T-helper 9 cell (primary cell): ENCODE measurements around the gene GNA12.
A peak's percentile ranks its signal among the peaks of the same experiment; 100 is the strongest.

Experiments used
- DNase-seq: peaks from one replicate; pipeline ENCODE4 v3.0.0-alpha.2; 2020
- total RNA-seq, 2 donors: gene quantifications; one replicate each; lab custom pipeline; 2026; lab: John Stamatoyannopoulos, UW

Gene GNA12, protein sequence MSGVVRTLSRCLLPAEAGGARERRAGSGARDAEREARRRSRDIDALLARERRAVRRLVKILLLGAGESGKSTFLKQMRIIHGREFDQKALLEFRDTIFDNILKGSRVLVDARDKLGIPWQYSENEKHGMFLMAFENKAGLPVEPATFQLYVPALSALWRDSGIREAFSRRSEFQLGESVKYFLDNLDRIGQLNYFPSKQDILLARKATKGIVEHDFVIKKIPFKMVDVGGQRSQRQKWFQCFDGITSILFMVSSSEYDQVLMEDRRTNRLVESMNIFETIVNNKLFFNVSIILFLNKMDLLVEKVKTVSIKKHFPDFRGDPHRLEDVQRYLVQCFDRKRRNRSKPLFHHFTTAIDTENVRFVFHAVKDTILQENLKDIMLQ
- 17.1 to 38.4 reads per million in 2 donors for total RNA-seq

DNA sequence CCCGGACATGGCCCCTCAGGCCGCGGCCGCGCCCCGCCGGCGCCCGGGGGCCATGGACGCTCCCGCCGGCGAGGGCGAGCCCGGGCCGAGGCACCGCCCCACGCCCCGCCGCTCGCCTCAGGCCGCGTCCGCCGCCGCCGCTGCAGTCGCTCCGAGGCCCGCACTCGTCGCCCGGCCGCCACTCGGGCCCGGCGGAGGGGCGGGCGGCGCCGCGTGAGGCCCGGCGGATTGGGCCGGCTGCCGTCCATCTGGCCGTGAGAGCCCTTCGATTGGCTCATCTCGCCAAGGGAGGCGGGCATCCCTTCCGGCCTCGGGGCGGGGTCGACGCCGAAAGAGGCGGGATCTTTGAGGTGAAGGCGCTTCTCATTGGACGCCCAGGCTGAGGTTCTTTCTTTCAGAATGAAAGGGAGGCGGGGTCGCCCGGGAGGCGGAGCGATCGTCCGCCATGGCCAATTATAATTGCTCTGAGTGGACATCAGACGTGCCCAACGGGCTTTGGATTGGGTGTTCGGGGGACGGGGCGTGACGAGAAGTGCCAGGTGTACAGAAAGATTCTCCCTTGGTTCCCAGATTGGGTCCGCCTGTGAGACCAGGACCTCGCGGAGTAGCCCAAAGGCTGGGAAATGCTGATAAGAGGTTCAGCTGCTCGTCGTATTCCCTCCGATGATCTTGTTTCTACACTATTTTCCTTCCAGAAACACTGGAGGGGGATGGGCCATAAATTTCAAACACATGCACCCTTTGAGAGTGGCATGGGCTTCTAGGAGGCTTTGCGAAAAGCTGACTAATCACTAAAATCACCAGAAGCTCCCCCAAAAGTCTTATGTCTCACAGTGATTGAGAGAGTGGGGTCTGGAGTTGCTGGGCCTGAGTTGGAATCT, at the start of gene GNA12:
Gene GNA12 (minus strand): TSS at position 156 of the 881 bp plus-strand sequence. CDS start 147 bp downstream, at position 9.
- DNase-seq: peak; percentile 93

DNA sequence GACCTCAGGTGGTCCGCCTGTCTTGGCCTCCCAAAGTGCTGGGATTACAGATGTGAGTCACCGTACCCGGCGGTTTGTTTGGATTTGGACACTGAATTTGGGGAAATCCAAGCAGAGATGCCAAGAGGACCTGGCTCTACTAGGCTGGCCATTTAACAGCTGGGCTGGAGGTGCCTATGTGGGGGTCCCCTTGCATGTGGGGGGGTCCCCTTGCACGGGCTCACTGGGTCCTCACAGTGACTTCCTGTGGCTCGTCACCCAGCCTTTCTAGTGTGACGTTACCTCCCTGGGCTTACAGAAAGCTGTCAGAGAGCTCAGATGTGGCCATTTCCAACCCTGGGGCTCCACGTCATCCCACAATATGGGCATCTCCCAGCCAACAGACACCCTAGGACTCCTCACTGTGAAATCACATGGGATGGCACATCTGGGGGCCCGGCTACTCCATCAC, 49.3 kb upstream of the GNA12 start:
- DNase-seq: no peak

GRCh38 chr7:2892549-2892948, 48.4 kb upstream of the GNA12 start:
- no peak for DNase-seq

DNA sequence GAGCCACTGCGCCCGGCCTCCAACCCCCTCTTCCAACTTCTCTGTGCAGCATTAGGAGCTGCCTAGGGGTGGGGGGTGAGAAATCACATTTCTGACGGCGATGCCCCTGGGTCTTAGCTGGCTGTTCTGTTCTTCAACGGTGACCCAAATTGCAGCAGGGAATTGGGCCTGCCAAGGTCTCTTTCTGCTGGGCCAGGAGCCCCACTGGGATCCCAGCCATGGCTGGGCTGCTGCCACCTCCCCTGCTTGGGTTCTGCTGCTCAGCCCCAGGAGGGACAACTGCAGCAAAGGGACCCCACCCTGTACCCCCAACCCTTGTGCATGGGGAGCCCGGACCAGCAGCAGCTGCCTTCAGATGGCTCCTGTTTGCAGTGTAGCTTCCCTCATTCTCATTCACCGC, 43.7 kb upstream of the GNA12 start:
- no peak for DNase-seq

- peak; percentile 37 for DNase-seq
Measured at GRCh38 chr7:2886900-2887299, 42.8 kb upstream of the GNA12 start.

DNA sequence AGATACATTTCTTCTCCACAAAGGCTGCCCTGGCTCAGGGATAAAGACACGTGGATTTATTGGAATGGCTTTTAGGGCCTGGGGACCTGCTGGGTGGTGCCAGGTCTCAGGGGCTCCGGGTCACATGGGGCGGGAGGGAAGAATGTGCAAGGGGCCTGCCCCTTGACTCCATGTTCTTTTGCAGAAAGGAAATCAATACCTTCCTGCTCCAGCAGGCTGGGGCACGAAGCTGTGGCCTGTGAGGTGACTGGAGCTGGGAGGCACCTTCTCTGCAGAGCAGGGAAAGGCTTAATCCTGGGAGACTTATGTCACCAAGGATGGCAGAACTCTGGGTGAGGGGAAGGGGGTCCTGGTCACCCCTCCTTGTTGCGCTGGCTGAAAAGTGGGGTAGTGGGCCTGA, 42.3 kb upstream of the GNA12 start:
- DNase-seq: no peak

DNA sequence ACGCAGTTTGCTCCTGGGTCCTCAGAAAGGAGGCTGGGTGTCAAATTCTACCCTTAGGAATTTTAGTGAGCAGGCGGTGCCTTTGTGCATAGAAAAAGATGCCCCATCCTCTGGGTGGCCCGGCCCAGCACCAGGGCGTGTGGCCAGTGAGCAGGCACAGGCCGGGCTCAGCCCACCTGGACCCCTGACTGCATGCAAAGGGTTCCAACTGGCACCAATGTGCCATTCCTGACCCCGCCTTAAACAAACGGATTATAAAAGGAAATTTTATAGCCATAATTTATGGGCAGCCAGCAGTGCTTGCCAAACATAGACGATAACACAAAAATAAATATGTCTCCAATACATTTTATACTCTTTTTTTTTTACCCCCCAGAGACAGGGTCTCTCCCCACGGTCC, 40.1 kb upstream of the GNA12 start:
- no peak for DNase-seq

DNA sequence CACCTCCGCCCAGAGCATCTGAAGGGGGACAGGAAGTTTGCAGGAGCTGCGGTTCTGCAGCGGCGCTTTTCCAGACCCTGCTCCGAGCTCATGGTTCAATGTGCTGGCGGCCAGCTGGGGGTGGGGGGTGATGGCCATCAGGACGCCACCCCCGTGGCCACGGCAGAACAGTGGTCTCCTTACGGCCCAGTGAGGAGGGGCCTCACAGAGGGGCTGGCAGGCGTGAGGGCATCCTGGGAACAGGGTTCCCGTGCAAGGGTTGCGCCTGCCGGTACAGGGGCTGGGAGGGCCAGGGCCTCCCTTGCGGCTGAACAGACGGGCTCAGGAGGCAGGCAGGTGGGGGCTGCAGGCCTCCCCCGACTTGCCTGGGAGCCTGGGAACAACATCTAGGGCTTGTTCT, 39.0 kb upstream of the GNA12 start:
- DNase-seq: no peak

- no peak for DNase-seq
Measured at GRCh38 chr7:2882111-2882510, 38.0 kb upstream of the GNA12 start.

DNA sequence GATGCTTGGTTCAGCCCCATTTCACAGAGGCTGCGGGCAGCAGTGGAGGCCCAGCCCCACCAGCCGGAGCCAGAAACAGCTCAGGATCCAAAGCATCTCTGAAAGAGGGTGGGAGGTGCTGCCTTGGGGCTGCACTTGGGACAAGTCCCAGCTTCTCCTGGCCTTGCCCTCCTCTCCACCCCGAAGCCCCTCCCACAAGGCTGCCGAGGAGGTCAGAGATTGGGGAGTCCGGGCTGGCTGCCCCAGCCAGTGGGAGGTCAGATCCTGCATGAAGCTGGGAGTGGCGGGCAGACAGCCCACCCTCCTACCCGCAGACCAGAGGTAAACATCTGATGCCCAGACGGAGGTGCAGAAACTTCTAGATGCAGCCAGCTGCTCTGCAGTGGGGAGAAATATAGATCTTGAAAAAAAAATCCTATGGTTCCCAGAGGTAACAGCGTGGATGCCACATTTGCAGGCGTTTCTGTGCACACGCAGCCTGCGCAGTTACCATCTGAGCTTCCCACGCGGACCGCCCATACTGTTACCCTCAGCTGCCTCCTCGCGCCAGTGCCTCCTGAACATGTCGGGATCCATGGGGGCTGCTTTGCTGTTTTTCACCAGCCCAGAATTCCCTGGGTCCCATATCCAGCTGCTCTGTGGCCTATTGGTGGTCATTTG, 36.9 kb upstream of the GNA12 start:
- DNase-seq: no peak

DNA sequence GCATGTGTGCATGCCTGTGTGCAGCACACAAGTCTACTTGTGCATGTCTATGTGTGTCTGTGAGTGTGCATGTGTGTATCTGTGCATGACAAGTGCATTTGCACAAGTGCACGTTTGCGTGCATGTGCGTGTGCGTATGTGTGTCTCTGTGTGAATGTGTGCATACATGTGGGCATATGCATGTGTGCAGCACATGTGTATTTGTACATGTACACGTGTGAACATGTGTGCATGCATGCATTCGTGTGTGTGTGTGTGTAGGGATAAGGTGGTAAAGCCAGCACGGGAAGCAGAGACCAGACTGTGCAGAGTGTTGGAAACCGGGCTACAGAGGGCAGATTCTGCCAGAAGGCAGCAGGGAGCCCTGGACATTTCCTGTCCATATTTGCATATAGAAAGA, 35.9 kb upstream of the GNA12 start:
- no peak for DNase-seq

DNA sequence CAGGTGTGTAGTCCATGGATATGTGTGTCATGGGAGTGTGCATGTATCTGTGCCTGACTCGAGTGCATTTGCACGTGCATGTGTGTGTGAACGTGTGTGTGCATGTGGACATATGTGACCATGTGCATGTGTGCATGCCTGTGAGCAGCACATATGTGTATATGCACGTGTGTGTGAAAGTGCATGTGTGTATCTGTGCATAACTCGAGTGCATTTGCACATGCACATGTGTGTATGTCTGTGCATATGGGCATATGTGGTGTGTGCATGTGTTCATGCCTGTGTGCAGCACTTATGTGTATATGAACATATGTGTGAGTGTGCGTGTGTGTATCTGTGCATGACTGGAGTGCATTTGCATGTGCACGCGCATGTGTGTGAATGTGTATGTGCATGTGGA, 35.2 kb upstream of the GNA12 start:
- no peak for DNase-seq

- no peak for DNase-seq
Measured at GRCh38 chr7:2878306-2878705, 34.2 kb upstream of the GNA12 start.

DNA sequence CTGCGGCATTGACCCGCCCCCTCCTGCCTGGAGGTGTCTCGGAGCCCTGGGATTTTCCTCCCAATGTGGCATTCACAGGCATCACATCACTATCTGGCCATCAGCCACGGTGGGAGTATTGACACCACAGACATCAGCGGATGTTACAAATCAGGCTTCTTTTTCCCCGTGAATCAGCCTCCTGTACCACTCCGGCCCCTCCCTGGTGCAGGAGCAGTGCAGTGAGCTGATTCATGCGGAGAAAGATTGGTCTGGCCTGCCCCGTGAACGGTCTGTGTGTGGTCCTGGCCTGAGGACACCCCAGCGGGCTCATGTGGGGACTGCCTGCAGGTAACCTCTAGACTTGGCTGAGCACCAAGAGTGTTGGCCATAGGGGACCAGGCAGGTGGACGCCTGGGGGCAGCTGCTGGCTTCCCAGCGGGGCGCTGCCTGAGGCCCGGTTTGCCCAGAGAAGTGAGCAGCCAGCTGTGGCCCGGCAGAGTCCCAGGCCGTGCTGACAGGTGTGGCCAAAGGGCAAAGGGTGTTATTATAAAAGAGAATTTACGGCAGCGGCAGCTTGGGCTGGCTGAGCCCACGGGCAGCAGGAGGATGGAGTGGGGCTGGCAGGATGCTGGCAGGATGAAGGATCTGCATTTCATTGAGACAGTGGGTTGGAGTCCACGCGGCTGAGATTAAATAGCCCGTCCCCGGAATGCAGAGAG, 32.1 kb upstream of the GNA12 start:
- DNase-seq: no peak

GRCh38 chr7:2873686-2874551, 29.8 kb upstream of the GNA12 start:
- no peak for DNase-seq

DNA sequence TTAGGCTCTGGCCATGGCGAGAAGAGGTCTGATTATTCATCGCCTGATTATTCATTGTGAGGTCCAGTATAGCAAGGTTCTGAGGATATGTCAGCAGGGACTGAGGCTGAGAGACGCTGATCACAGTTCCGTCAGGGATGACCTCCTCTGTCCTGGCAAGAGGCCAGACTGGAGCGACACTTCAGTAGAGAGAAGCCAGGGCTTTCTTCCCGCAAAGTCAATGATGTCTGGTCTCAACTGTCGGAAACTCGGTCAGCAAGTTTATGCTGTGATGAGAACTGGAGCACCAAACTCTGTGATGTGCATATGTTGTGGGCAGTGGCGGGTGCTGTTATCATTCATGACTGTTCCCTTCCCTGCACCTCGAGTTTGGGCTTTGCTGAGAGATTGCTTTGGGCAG, 29.0 kb upstream of the GNA12 start:
- no peak for DNase-seq

DNA sequence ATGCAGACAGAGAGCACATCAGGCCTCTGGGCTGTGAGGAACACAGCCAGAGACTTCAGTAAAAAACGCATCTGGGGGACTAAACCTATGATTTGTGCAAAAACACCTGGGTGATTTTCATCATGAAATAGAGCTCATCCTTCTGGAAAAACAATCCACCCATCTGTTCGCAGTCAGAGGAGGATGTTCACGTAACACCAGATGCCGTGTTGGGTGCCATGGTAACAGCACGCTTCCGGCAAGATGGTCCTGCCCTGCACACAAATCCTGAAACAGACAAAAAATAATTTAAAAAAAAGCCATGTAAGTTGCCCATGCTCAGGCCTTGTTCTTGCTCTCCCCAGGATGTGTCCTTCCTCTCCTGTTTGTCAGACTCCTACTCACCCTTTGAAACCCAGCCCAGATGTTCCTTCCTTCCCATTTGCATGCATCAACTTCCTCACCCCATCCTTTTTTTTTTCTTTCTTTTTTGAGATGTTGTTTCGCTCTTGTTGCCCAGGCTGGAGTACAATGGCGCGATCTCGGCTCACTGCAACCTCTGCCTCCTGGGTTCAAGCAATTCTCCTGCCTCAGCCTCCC, 28.3 kb upstream of the GNA12 start:
- DNase-seq: no peak

DNA sequence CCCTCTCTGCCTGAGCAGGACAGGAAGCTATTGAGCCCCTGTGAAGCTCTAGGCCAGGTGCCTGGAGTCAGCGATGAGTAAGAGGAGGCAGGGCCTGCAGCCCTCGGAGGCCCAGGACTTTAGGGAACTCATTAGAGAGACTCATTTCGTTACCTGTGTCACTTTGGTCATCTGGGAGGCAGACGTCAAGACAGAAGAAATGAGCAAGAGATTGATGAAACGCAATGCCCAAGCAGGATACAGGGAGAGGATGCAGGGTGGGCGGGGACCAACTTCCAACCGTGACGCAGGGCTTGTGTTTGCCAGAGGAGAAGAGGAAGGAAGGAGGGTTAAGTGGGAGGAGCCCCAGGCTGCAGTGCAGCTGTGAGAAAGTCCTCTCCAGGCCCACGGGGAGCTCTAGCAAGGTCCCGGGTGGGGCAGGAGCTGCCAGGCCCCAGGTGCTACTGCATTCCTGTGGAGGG, 26.4 kb upstream of the GNA12 start:
- peak; percentile 32 for DNase-seq

DNA sequence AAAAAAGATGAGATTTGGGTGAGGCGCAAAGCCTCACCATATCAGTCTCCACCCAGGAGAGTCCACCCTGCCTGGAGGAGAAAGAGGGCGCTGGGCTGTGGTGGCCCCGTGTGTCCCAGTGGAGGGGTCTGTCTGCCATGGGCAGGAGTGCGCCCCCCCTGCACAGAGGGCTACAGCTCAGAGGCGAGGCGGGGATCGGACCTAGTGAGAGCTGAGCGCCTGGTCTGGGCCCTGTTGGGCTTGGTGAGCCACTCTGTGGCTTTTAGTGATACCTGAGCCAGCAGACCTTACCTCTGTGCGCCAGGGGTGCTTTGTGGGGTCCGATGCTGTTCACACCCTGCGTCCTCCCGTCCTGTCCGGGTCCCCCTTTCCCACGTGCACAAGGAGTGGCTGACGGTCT, 25.9 kb upstream of the GNA12 start:
- DNase-seq: no peak

- DNase-seq: no peak
Measured at GRCh38 chr7:2866601-2867000, 22.5 kb upstream of the GNA12 start.

DNA sequence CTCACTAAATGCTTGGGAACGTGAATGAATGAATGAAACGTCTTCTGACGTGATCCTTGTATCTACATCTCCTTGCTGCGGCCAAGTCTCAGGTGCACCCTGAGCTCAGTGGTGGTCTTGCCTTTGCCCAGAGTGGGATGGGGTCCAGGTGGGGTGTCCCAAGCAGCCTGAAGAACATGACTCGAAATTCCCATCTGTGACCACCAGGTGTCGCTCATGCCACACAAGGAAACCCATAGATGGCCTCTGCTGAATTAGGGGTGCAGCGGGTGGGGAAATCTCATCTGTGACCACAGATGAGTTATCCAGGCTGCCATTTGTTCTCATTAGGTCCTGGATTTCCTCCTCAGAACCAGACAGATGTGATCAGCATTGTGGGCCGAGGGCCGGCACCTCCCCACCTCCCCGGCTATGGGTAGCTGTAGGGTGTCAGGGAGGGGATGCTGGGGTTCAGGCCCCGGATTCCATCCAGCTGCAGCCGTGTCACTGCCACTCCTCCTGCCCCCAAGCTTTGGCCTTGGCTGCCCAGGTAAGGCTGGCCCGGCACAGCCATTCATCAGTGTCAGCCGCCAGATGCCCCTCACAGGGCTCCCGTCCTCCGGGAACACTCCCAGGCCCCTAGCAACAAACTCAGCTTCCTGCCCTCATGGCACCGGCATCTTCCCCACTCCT, 21.0 kb upstream of the GNA12 start:
- DNase-seq: peak; percentile 70
